Naive B cell (primary cell): ENCODE measurements around the gene MBNL1. TPM values are rescaled to one million over a fixed set of nuclear protein-coding genes. Genes with fewer than 3 reads are reported as not detected.

Experiments
- ATAC-seq, 2 donors: fragments of 150-1000 bp; cut with Tn5 transposase; 2 replicates each; pipeline ENCODE4 v1.10.0; 2021; ENCODE audit warnings: low read depth in 2 of 2, mild to moderate bottlenecking in 2 of 2, moderate library complexity in 2 of 2
- DNase-seq: peaks from one replicate; pipeline ENCODE4 v3.0.0; 2022
- H3K27ac Mint-ChIP-seq, 6 donors: one replicate each; pipeline ENCODE4 v1.8.0; 2020 to 2022; ENCODE audit warnings: mild to moderate bottlenecking in 6 of 6, mixed read lengths in 6 of 6, moderate library complexity in 5 of 6, inconsistent platforms in 2 of 6
- H3K27me3 Mint-ChIP-seq, 3 donors: one replicate each; pipeline ENCODE4 v1.8.0; 2021 to 2022; ENCODE audit warnings: mixed read lengths in 3 of 3, mild to moderate bottlenecking in 1 of 3
- H3K36me3 Mint-ChIP-seq, 2 donors: one replicate each; pipeline ENCODE4 v1.8.0; 2020 to 2022; ENCODE audit warnings: mixed read lengths in 2 of 2, inconsistent platforms in 1 of 2, mild to moderate bottlenecking in 1 of 2
- H3K4me1 Mint-ChIP-seq, 3 donors: one replicate each; pipeline ENCODE4 v1.8.0; 2020 to 2022; ENCODE audit warnings: mixed read lengths in 3 of 3, inconsistent platforms in 1 of 3, mild to moderate bottlenecking in 1 of 3, moderate library complexity in 1 of 3
- H3K4me3 Mint-ChIP-seq, 8 donors: one replicate each; pipeline ENCODE4 v1.8.0; 2020 to 2022; ENCODE audit warnings: mild to moderate bottlenecking in 8 of 8, mixed read lengths in 8 of 8, moderate library complexity in 8 of 8, inconsistent platforms in 2 of 8
- H3K9me3 Mint-ChIP-seq, 7 donors: one replicate each; pipeline ENCODE4 v1.8.0; 2020 to 2022; ENCODE audit warnings: mixed read lengths in 7 of 7, mild to moderate bottlenecking in 5 of 7, inconsistent platforms in 2 of 7, moderate library complexity in 1 of 7
- polyA plus RNA-seq, 6 donors: library from polyadenylated mRNA; unstranded; fragments of 300-500 nt; fragmentation: Illumina TruSeq; gene quantifications; one replicate each; pipeline ENCODE4 v1.2.3, GENCODE V29; 2021; ENCODE audit warnings: low read depth in 6 of 6

Gene MBNL1, protein sequence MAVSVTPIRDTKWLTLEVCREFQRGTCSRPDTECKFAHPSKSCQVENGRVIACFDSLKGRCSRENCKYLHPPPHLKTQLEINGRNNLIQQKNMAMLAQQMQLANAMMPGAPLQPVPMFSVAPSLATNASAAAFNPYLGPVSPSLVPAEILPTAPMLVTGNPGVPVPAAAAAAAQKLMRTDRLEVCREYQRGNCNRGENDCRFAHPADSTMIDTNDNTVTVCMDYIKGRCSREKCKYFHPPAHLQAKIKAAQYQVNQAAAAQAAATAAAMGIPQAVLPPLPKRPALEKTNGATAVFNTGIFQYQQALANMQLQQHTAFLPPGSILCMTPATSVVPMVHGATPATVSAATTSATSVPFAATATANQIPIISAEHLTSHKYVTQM
- polyA plus RNA-seq, result 100 to 1,000 TPM; 188 to 346 (median 260) TPM

DNA sequence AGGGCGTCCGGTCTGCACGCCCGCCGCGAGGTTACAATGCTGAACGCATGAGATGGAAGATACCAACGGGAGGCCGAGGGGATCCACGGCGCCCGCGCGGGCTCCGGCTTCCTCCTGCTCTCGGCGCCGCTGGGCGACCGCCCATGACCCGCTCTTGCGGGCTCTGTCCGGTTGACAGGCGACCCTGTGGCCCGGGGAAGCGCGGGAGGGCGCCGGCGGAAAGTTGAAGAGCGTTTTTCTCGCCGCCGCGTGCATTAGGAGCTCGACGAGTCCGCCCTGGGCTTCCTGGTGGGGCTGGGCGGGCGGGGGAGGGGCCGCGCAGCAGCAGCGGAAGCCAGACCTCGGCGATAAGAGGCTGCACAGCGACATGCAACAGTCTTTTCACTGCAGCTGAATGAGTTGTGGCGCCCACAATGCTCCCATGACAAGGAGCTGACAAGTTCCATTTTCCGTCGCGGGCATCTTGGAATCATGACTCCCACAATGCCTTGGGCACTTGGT lies at the start of gene MBNL1:
MBNL1 (plus strand) TSS at position 375 of the 501 bp plus-strand sequence. CDS start 31,265 bp downstream, outside the sequence.
- peaks cover 55 to 68% (median 62%) of the 10 kb centered on the region in 3 donors for H3K4me1 Mint-ChIP-seq
- ATAC-seq (peak; percentile 69 to 71), DNase-seq (peak; percentile 86)
- peaks cover 0 to 15% of the 10 kb centered on the region in 2 donors for H3K36me3 Mint-ChIP-seq
- H3K27me3 Mint-ChIP-seq, result no peaks in the 10 kb centered on the region
- peak within 1 kb of the TSS; percentile 73 to 100 (median 98) for H3K4me3 Mint-ChIP-seq
- no peaks in the 10 kb centered on the region for H3K9me3 Mint-ChIP-seq
- H3K27ac Mint-ChIP-seq, result peak within 1 kb of the TSS; percentile 83 to 99 (median 98)

DNA sequence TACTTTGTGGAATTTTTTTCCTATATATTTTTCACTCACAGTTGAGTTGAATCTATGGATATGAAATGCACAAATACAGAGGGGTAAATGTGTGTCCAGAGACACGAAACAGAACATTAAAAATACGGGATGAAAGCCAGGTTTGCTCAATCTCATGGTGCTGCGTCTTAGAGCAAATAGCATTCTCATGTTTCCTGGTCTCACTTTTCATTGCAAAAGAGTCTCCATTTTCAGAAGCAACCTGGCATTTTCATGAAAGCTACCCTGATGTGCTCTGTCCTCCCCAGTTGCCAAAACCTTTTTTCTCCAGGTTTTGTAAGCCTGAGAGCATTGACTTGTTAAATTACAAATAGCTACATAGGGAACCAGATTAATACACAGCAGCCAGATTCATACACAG lies 49.5 kb upstream of the MBNL1 start:
- peak overlapping the region; percentile 74 to 94 (median 88) for H3K4me3 Mint-ChIP-seq
- peaks cover 48 to 60% (median 59%) of the 10 kb centered on the region in 3 donors for H3K4me1 Mint-ChIP-seq

DNA sequence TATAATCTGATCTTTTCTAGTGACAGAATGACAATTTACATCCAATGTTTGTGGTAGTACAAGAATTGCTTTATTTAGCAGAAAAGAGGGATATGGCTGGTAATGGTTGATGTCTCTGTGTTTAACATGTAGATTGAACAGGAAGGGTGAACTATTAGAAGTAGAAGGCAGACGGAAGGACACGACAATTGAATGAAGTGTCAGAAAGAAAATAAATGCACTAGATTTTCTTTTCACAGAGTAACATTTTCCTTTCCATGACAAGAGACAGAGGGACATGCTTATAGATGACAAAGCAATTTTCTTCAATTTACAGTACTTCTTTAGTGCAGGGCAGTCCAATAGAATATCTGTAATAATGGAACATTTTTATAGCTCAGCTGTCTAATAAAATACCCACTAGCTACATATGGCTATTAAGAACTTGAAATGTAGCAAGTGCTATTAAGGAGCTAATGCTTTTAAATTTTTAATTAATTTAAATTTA lies 48.9 kb upstream of the MBNL1 start:
- peak overlapping the region in 3 of 8 donors; percentile 74 to 93 (median 75) for H3K4me3 Mint-ChIP-seq
- H3K36me3 Mint-ChIP-seq, result no peaks in the 10 kb centered on the region
- peak overlapping the region in 4 of 6 donors; percentile 2 to 82 (median 9) for H3K27ac Mint-ChIP-seq
- H3K27me3 Mint-ChIP-seq, result no peaks in the 10 kb centered on the region
- ATAC-seq, result no peak
- peaks cover 0 to 6% (median 0%) of the 10 kb centered on the region in 7 donors for H3K9me3 Mint-ChIP-seq
- H3K4me1 Mint-ChIP-seq, result peaks cover 50 to 65% (median 61%) of the 10 kb centered on the region in 3 donors
- DNase-seq, result no peak

More for the DNA sequence above, 49.5 kb upstream of the MBNL1 start:
- H3K27ac Mint-ChIP-seq, result peak overlapping the region; percentile 12 to 96 (median 56)
- no peak for ATAC-seq
- DNase-seq, result no peak
- peaks cover 0 to 6% (median 0%) of the 10 kb centered on the region in 7 donors for H3K9me3 Mint-ChIP-seq
- no peaks in the 10 kb centered on the region for H3K27me3 Mint-ChIP-seq
- no peaks in the 10 kb centered on the region for H3K36me3 Mint-ChIP-seq

DNA sequence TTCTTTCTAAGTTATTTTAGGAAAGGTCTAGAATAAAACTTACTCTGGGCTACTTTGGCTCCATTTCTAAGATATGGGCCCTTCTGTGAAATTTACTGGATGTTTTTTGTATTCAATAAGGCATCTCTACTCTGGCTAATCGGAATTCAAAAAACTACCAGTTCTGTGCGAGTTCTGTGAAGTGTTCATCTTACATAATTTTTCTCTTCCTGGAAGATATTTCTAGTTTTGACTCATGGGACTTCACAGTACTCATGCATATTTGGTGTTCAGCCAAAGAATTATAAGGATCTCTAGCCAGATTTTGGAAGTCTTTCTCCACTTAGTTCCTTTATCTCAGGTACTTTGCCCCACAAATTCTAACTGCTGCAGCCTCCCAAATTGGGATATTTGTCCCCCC lies 46.4 kb upstream of the MBNL1 start:
- DNase-seq (no peak), ATAC-seq (no peak)
- Mint-ChIP-seq H3K4me3 (peak overlapping the region in 6 of 8 donors; percentile 35 to 73 (median 54)), H3K4me1 (peaks cover 53 to 75% (median 68%) of the 10 kb centered on the region in 3 donors), H3K27ac (peak overlapping the region in 5 of 6 donors; percentile 8 to 91 (median 84)), H3K27me3 (no peaks in the 10 kb centered on the region), H3K36me3 (no peaks in the 10 kb centered on the region), H3K9me3 (peaks cover 0 to 6% (median 0%) of the 10 kb centered on the region in 7 donors)

DNA sequence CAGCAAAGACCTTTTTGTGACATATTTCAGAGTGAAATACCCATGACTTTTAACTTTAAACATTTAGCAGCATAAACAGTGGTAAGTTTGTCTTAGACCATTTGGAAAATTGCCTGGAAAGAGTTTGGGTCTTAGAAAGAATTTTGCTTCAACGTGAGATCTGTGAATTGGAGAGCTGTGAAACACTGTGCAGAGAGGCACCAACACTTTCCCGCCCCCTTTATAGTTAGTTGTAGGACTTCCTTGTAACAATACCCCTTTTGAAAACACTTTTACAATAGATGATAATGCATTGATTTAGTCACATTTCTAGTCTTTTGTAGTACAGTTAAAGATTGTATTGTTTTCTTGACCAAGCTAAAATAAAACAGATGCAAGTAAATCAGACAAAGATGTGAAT lies 43.5 kb upstream of the MBNL1 start:
- ATAC-seq (no peak), DNase-seq (no peak)
- peaks cover 46 to 52% (median 46%) of the 10 kb centered on the region in 3 donors for H3K4me1 Mint-ChIP-seq
- H3K27ac Mint-ChIP-seq, result peak overlapping the region in 1 of 6 donors; percentile 78
- H3K27me3 Mint-ChIP-seq, result no peaks in the 10 kb centered on the region
- no peaks in the 10 kb centered on the region for H3K9me3 Mint-ChIP-seq
- H3K4me3 Mint-ChIP-seq, result peak overlapping the region in 1 of 8 donors; percentile 45
- no peaks in the 10 kb centered on the region for H3K36me3 Mint-ChIP-seq

DNA sequence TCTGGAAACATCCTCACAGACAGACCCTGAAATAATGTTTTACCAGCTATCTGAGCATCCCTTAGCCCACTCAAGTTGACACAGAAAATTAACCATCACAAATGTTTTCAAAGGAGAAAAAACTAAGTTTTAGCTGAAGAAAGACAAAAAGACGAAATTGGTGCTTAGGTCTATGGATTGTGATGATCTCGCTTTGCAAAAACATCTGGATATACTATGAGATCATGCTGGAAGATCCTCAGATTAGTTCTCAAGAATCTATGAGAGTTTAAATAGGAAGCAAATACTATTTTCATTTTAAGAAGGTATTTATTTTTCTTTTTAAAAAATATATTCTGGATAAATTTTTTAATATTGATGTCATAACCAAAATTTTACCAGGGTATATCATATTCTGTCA lies 42.6 kb upstream of the MBNL1 start:
- Mint-ChIP-seq H3K9me3 (peaks cover 0 to 2% (median 0%) of the 10 kb centered on the region in 7 donors), H3K36me3 (no peaks in the 10 kb centered on the region), H3K27me3 (no peaks in the 10 kb centered on the region), H3K4me3 (no peak overlapping the region), H3K27ac (no peak overlapping the region), H3K4me1 (peaks cover 48 to 54% (median 48%) of the 10 kb centered on the region in 3 donors)
- ATAC-seq (no peak), DNase-seq (no peak)

DNA sequence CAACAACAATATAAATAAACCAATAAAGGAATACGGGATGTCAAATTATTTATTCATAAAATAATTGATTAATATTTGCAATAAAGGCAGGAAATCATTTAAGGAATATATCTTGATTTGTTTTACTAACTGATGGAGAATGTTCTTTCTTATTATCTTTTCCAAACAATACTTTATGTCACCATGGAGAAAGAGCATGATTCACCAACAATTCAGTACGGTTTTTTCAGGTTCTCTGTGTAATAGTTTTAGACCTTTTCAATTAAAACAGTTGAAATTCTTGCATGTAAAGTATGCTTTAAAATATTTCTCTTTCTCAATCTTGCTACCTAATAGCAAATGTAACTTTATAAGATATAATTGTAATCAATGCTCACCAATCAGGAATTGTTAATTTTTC lies 41.7 kb upstream of the MBNL1 start:
- Mint-ChIP-seq H3K27me3 (no peaks in the 10 kb centered on the region), H3K4me1 (peaks cover 42 to 49% (median 43%) of the 10 kb centered on the region in 3 donors), H3K27ac (peak overlapping the region in 1 of 6 donors; percentile 65), H3K36me3 (no peaks in the 10 kb centered on the region), H3K4me3 (no peak overlapping the region), H3K9me3 (peaks cover 0 to 2% (median 0%) of the 10 kb centered on the region in 7 donors)
- no peak for DNase-seq
- no peak for ATAC-seq

DNA sequence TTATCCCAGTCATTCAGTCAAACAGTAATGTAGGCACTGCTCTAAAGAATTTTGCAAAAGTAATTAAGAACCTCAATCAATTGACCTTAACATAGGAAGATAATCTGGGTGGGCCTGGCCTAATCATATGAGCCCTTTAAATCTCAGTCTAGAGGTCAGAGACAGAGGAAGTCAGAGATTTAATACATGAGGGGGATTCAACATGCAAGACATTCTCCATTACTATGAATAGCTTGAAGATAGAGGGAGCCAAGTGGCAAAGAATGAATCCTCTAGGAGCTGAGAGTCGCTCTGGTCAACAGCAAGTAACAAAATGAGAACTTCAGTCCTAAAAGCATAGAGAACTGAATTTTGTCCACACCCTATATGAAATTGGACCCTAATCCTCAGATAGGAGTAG lies 39.0 kb upstream of the MBNL1 start:
- Mint-ChIP-seq H3K4me1 (peaks cover 21 to 28% (median 27%) of the 10 kb centered on the region in 3 donors), H3K27me3 (no peaks in the 10 kb centered on the region), H3K9me3 (peaks cover 0 to 2% (median 0%) of the 10 kb centered on the region in 7 donors), H3K4me3 (no peak overlapping the region), H3K36me3 (no peaks in the 10 kb centered on the region), H3K27ac (no peak overlapping the region)
- DNase-seq (no peak), ATAC-seq (no peak)

DNA sequence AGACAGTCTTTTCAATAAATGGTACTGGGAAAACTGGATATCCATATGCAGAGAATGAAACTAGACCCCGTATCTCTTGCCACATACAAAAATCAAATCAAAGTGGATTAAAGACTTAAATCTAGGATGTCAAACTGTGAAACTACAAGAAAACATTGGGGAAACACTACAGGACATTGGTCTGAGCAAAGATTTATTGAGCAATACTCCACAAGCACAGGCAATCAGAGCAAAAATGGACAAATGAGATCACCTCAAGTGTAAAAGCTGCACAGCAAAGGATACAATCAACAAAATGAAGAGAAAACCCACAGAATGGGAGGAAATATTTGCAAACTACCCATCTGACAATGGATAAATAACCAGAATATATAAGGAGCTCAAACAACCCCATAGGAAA lies 38.4 kb upstream of the MBNL1 start:
- DNase-seq (no peak), ATAC-seq (no peak)
- H3K4me1 Mint-ChIP-seq, result peaks cover 21 to 25% (median 23%) of the 10 kb centered on the region in 3 donors
- H3K4me3 Mint-ChIP-seq, result no peak overlapping the region
- no peaks in the 10 kb centered on the region for H3K36me3 Mint-ChIP-seq
- peaks cover 0 to 2% (median 0%) of the 10 kb centered on the region in 7 donors for H3K9me3 Mint-ChIP-seq
- H3K27me3 Mint-ChIP-seq, result no peaks in the 10 kb centered on the region
- peak overlapping the region in 1 of 6 donors; percentile 85 for H3K27ac Mint-ChIP-seq

DNA sequence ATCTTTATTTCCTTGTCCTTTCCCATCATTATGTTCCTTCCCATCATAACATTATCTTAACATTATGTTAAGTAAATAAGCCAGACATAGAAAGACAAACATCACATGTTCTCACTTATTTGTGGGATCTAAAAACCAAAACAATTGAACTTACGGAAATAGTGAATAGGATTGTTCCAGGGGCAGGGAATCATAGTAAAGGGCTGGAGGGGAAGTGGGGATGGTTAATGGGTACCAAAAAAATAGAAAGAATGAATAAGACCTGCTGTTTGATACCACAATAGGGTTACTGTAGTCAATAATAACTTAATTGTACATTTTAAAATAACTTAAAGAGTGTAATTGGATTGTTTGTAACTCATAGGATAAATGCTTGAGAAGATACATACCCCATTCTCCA lies 36.7 kb upstream of the MBNL1 start:
- Mint-ChIP-seq H3K27me3 (no peaks in the 10 kb centered on the region), H3K4me3 (no peak overlapping the region), H3K36me3 (no peaks in the 10 kb centered on the region), H3K4me1 (peaks cover 25 to 29% (median 25%) of the 10 kb centered on the region in 3 donors), H3K9me3 (peaks cover 0 to 2% (median 0%) of the 10 kb centered on the region in 7 donors), H3K27ac (no peak overlapping the region)
- no peak for DNase-seq
- no peak for ATAC-seq

DNA sequence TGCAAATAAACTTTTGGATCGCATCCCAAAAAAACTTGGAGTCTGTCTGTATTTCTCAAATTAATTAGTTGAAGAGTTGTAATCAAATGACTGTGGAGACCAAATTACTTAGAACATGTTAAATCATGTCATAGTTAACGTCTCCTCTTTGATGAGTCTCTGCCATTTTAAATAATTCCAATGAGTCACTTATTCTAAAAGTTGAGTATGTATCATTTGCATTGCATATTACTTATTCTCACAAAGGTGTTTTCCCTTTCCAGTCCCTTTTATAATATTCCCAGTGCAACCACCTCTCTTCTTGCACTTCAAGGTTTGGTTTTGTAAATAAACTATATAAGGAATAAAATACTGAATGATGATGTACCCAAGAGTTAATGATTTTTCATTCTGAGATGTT lies 36.0 kb upstream of the MBNL1 start:
- no peak overlapping the region for H3K4me3 Mint-ChIP-seq
- DNase-seq, result no peak
- no peaks in the 10 kb centered on the region for H3K27me3 Mint-ChIP-seq
- H3K36me3 Mint-ChIP-seq, result peaks cover 0 to 3% of the 10 kb centered on the region in 2 donors
- ATAC-seq, result no peak
- H3K27ac Mint-ChIP-seq, result no peak overlapping the region
- peaks cover 30 to 33% (median 30%) of the 10 kb centered on the region in 3 donors for H3K4me1 Mint-ChIP-seq
- H3K9me3 Mint-ChIP-seq, result peaks cover 0 to 4% (median 0%) of the 10 kb centered on the region in 7 donors

DNA sequence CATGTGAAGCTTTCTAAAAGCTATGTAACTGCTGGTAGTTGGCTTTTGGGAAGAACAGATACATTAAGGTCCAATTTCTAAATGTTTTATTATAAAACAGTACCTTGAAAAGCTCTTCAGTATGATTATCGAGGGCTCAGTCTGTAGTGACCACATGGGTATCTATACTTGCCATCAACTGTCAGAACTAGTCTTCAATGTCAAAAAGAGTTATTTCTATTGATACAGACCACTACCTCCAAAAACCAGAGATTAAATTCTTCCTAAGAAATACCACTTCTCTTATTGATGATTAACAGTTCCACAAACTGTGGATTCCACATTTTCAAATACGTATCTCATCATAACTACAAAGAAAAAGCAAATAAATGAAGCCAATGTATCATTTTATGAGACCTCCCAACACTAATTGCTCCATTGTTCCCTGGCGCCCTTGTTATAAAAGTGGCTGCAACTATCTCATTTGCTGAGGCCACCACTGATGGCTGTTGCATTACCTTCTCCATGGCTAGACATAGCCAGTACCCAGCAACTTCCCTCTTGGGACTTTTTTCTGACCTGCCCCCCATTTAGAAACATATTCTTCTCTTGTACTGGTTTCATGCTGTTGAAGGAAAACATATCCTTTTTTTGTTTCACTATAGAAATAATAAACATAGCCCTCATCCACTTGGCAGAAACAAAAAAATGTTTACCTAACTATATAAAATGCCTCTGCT lies 33.9 kb upstream of the MBNL1 start:
- H3K27ac Mint-ChIP-seq, result peak overlapping the region in 1 of 6 donors; percentile 3
- no peak overlapping the region for H3K4me3 Mint-ChIP-seq
- ATAC-seq, result no peak
- H3K9me3 Mint-ChIP-seq, result peaks cover 0 to 7% (median 0%) of the 10 kb centered on the region in 7 donors
- no peaks in the 10 kb centered on the region for H3K27me3 Mint-ChIP-seq
- peaks cover 0 to 5% of the 10 kb centered on the region in 2 donors for H3K36me3 Mint-ChIP-seq
- no peak for DNase-seq
- H3K4me1 Mint-ChIP-seq, result peaks cover 33 to 45% (median 40%) of the 10 kb centered on the region in 3 donors

DNA sequence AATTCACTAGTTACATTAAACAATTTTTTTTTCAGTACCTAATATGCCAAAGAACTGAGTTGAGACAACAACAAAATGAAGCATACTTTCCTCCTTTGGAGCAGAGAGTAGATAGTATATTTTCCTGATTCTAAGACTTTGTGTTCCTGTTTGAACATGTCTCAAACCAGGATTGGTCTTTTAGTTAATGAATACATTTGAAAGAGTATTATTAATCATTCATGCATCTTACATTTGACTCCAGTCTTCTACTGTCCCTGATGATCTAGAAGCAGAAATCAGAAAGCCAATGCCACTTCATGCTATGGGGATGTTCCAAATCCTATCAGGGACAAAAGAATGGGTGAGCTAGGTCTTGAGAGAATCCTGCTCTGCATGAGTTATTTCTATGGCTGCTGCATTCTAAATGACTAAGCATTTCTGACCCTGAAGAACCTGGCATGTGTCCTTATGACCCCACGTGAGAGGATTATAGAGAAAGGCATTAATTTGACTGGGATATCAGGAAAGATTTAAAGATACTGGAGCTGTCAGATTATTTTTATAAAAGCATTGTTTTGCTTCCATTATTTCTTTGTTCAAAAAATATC lies 32.9 kb upstream of the MBNL1 start:
- Mint-ChIP-seq H3K4me3 (peak overlapping the region in 1 of 8 donors; percentile 40), H3K4me1 (peaks cover 28 to 46% (median 42%) of the 10 kb centered on the region in 3 donors), H3K27me3 (no peaks in the 10 kb centered on the region), H3K36me3 (peaks cover 0 to 5% of the 10 kb centered on the region in 2 donors), H3K9me3 (peaks cover 0 to 6% (median 0%) of the 10 kb centered on the region in 7 donors), H3K27ac (no peak overlapping the region)
- ATAC-seq, result no peak
- no peak for DNase-seq
